GM23338 (cell line): ENCODE measurements around the gene RPS2. TPM values are rescaled to one million over a fixed set of nuclear protein-coding genes. Genes with fewer than 3 reads are reported as not detected.

Source experiments
- ATAC-seq: fragments of 200-7000 bp; cut with Tn5 transposase; 3 replicates; pipeline ENCODE4 v1.9.1; 2020
- DNase-seq: peaks from one replicate; pipeline ENCODE4 v3.0.0-alpha.2; 2015; ENCODE audit warnings: low spot score
- H2AFZ ChIP-seq: fragments of 200-600 bp; sonication (generic); 2 replicates; pipeline ENCODE4 v1.8.0; 2016; ENCODE audit warnings: antibody characterized with exemption, mild to moderate bottlenecking, moderate library complexity
- H3F3A ChIP-seq: fragments of 200-600 bp; sonication (generic); replicated peaks from 2 replicates; pipeline ENCODE4 v1.8.0; 2017; ENCODE audit warnings: antibody characterized with exemption, mixed run types, low read depth
- H3K27ac ChIP-seq: fragments of 200-600 bp; sonication (generic); 2 replicates; pipeline ENCODE4 v1.6.1; 2016; ENCODE audit warnings: low read depth
- H3K27me3 ChIP-seq: fragments of 200-600 bp; sonication (generic); 2 replicates; pipeline ENCODE4 v1.8.0; 2016; ENCODE audit warnings: mild to moderate bottlenecking, mixed run types, moderate library complexity; ENCODE audit not compliant: insufficient read depth
- H3K36me3 ChIP-seq: fragments of 200-600 bp; sonication (generic); 2 replicates; pipeline ENCODE4 v1.8.0; 2016; ENCODE audit warnings: mild to moderate bottlenecking; ENCODE audit not compliant: insufficient read depth
- H3K4me1 ChIP-seq: fragments of 200-600 bp; sonication (generic); 2 replicates; pipeline ENCODE4 v1.8.0; 2016; ENCODE audit warnings: mild to moderate bottlenecking, moderate library complexity; ENCODE audit not compliant: insufficient read depth
- H3K4me2 ChIP-seq: fragments of 200-600 bp; sonication (generic); 2 replicates; pipeline ENCODE4 v1.7.1; 2017; ENCODE audit warnings: mixed run types
- H3K4me3 ChIP-seq: fragments of 200-600 bp; sonication (generic); 2 replicates; pipeline ENCODE4 v1.6.1; 2016; ENCODE audit warnings: mixed run types
- H3K79me2 ChIP-seq: fragments of 200-600 bp; sonication (generic); replicated peaks from 2 replicates; pipeline ENCODE4 v1.8.0; 2017; ENCODE audit warnings: mild to moderate bottlenecking; ENCODE audit not compliant: insufficient read depth
- H3K9me2 ChIP-seq: fragments of 200-600 bp; sonication (generic); 2 replicates; pipeline ENCODE4 v1.8.0; 2017; ENCODE audit not compliant: insufficient read depth
- H4K20me1 ChIP-seq: fragments of 200-600 bp; sonication (generic); replicated peaks from 2 replicates; pipeline ENCODE4 v1.8.0; 2017; ENCODE audit warnings: mild to moderate bottlenecking; ENCODE audit not compliant: insufficient read depth
- H3K27ac Mint-ChIP-seq: 2 replicates; pipeline ENCODE4 v1.8.0; 2020; ENCODE audit warnings: inconsistent platforms, mild to moderate bottlenecking, moderate library complexity, mixed read lengths
- H3K27me3 Mint-ChIP-seq: 3 replicates; pipeline ENCODE4 v1.8.0; 2022; ENCODE audit warnings: low read depth, mild to moderate bottlenecking, moderate library complexity, mixed read lengths, inconsistent platforms; ENCODE audit not compliant: insufficient read depth, poor library complexity
- H3K36me3 Mint-ChIP-seq: 3 replicates; pipeline ENCODE4 v1.8.0; 2021; ENCODE audit warnings: low read depth, mild to moderate bottlenecking, inconsistent platforms, moderate library complexity, mixed read lengths
- H3K4me1 Mint-ChIP-seq: 3 replicates; pipeline ENCODE4 v1.8.0; 2020; ENCODE audit warnings: mild to moderate bottlenecking, inconsistent platforms, mixed read lengths
- H3K4me3 Mint-ChIP-seq: 3 replicates; pipeline ENCODE4 v1.8.0; 2021; ENCODE audit warnings: moderate library complexity, mild to moderate bottlenecking, inconsistent platforms, mixed read lengths
- H3K9me3 Mint-ChIP-seq: 3 replicates; pipeline ENCODE4 v1.8.0; 2020; ENCODE audit warnings: moderate library complexity, mild to moderate bottlenecking, inconsistent platforms, mixed read lengths
- CTCF ChIP-seq, 2 experiments: fragments of 200-600 bp in 1 of 2; sonication (generic) in 1 of 2; conservative IDR thresholded peaks; 2 replicates each; pipeline versions ENCODE4 v1.5.1 to v1.6.1; 2016 to 2017; ENCODE audit warnings: antibody characterized with exemption in 2 of 2, low read depth in 2 of 2, mild to moderate bottlenecking in 2 of 2, moderate library complexity in 1 of 2
- EZH2 ChIP-seq: fragments of 200-600 bp; sonication (generic); IDR thresholded peaks from one replicate; pipeline ENCODE4 v1.8.0; 2017; ENCODE audit warnings: antibody characterized with exemption, mild to moderate bottlenecking, low read depth; ENCODE audit not compliant: unreplicated experiment
- EZH2phosphoT487 ChIP-seq: fragments of 200-600 bp; sonication (generic); IDR thresholded peaks from one replicate; pipeline ENCODE4 v1.8.1; 2018; ENCODE audit warnings: antibody characterized with exemption; ENCODE audit not compliant: unreplicated experiment
- JUNB ChIP-seq: IDR thresholded peaks from one replicate; pipeline ENCODE4 v1.6.1; 2016; ENCODE audit warnings: antibody characterized with exemption; ENCODE audit not compliant: unreplicated experiment
- NANOG ChIP-seq: IDR thresholded peaks from 2 replicates; pipeline ENCODE4 v1.6.1; 2016; ENCODE audit warnings: antibody characterized with exemption, borderline replicate concordance
- REST ChIP-seq: IDR thresholded peaks from one replicate; pipeline ENCODE4 v1.6.1; 2018; ENCODE audit warnings: antibody characterized with exemption; ENCODE audit not compliant: unreplicated experiment
- STAT1 ChIP-seq: IDR thresholded peaks from one replicate; pipeline ENCODE4 v1.6.1; 2016; ENCODE audit warnings: antibody characterized with exemption; ENCODE audit not compliant: unreplicated experiment
- polyA plus RNA-seq: library from polyadenylated mRNA; unstranded; fragments of >200 nt; fragmentation: Nextera tagmentation; extraction: Ambion mirVana; gene quantifications from 2 replicates; pipeline ENCODE4 v1.2.1, GENCODE V29; 2016
- total RNA-seq: library from RNA; depleted of rRNA; stranded (reverse); fragments of >200 nt; shearing (Covaris generic); gene quantifications from 2 replicates; pipeline ENCODE4 v1.2.3, GENCODE V29; 2014
- TF ChIP-seq, protein P1 (sequence below): IDR thresholded peaks from 2 replicates; pipeline ENCODE4 v1.6.1; 2016; ENCODE audit warnings: antibody characterized with exemption

The RPS2 gene
- total and polyA plus RNA-seq, 2 experiments from 2014 or later: 3,786 to 3,992 TPM

DNA sequence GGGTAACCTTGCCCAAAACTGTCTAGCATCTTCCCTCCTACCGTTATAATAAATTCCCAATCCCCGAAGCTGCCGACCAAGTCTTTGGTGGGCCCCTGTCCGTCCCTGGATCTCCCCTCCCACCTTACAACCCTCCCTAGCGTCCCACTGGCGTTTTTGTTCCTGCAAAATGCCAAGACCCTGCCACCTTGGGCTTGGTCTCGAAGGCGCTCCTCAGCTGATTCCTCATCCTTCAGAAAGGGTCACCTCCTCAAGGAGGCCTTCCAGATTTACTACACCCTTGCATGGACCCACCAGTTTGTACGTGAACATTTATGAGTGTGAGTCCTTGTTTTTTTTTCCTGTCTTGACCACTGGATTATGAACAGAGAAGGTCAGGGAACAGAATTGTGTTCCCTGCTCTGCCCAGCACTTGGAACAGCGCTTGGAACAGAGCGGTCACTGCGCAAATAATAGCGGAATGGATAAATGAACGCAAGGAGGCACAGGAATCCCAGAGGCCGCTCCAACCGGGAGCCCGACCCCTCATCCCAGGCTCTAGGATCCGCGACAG is 18.4 kb upstream of the RPS2 start:
- H2AFZ ChIP-seq: peak overlapping the region; percentile 87
- H3K79me2 ChIP-seq: peaks cover 4% of the 10 kb centered on the region; the same call in 1 of the 2 replicates
- Mint-ChIP-seq H3K27ac (no peak overlapping the region), H3K9me3 (no peaks in the 10 kb centered on the region), H3K27me3 (peaks cover 61% of the 10 kb centered on the region), H3K4me3 (peak overlapping the region; percentile 73), H3K36me3 (peaks cover 17% of the 10 kb centered on the region), H3K4me1 (peaks cover 23% of the 10 kb centered on the region)
- H3K4me3 ChIP-seq: peak overlapping the region; percentile 95
- H3F3A ChIP-seq: peaks cover 36% of the 10 kb centered on the region
- H3K9me2 ChIP-seq: no peaks in the 10 kb centered on the region
- TF ChIP-seq, protein P1, sequence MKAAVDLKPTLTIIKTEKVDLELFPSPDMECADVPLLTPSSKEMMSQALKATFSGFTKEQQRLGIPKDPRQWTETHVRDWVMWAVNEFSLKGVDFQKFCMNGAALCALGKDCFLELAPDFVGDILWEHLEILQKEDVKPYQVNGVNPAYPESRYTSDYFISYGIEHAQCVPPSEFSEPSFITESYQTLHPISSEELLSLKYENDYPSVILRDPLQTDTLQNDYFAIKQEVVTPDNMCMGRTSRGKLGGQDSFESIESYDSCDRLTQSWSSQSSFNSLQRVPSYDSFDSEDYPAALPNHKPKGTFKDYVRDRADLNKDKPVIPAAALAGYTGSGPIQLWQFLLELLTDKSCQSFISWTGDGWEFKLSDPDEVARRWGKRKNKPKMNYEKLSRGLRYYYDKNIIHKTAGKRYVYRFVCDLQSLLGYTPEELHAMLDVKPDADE: no peak
- TF ChIP-seq EZH2 (no peak), CTCF (conservative IDR thresholded peaks at IDR 0.05; ENCODE audit: low read depth in 2 of 2) (no peak), REST (no peak), STAT1 (no peak)
- H3K27ac ChIP-seq: no peak overlapping the region
- no peaks in the 10 kb centered on the region; the same call in none of the 2 replicates for H4K20me1 ChIP-seq
- no peak for ATAC-seq
- H3K27me3 ChIP-seq: peaks cover 39% of the 10 kb centered on the region
- H3K4me1 ChIP-seq: peaks cover 21% of the 10 kb centered on the region
- H3K4me2 ChIP-seq: peak overlapping the region; percentile 91
- DNase-seq: no peak
- no peaks in the 10 kb centered on the region for H3K36me3 ChIP-seq

DNA sequence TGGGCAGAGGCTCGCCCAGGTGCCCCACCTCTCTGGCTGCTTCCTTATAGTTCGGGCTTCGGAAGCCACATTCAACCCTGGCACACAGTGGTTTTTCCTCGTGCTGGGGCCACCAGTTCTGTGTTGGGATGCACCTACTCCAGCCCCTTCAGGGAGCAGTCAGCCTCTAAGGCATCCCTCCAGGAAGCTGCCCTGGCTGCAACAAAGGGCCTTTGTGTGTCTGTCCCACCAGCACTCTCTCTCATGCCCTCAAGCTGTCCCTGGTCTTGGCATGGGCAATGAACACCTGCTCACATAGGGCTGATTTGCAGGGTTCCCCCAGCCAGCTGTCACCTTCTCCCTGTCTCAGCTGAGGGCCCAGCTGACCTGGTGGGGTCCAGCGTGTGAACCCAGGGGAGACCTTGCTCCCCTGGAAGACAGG is 17.4 kb upstream of the RPS2 start:
- no peaks in the 10 kb centered on the region for H3K36me3 ChIP-seq
- peaks cover 34% of the 10 kb centered on the region for H3F3A ChIP-seq
- H3K4me2 ChIP-seq: no peak overlapping the region
- Mint-ChIP-seq H3K27ac (no peak overlapping the region), H3K36me3 (peaks cover 17% of the 10 kb centered on the region), H3K9me3 (no peaks in the 10 kb centered on the region), H3K27me3 (peaks cover 54% of the 10 kb centered on the region), H3K4me3 (no peak overlapping the region; the same call in 2 of the 3 replicates), H3K4me1 (peaks cover 23% of the 10 kb centered on the region)
- H4K20me1 ChIP-seq: no peaks in the 10 kb centered on the region; the same call in none of the 2 replicates
- H3K9me2 ChIP-seq: no peaks in the 10 kb centered on the region
- H3K27ac ChIP-seq: no peak overlapping the region
- DNase-seq: no peak
- no peak overlapping the region for H3K4me3 ChIP-seq
- H3K79me2 ChIP-seq: peaks cover 4% of the 10 kb centered on the region; the same call in 1 of the 2 replicates
- no peak overlapping the region for H2AFZ ChIP-seq
- peaks cover 36% of the 10 kb centered on the region for H3K27me3 ChIP-seq
- peaks cover 21% of the 10 kb centered on the region for H3K4me1 ChIP-seq
- ATAC-seq: no peak
- TF ChIP-seq EZH2phosphoT487 (no peak), STAT1 (no peak), JUNB (no peak), NANOG (no peak)
